HG03060 (cell line): ENCODE measurements around the gene NDUFB10.
"Not testable (repeated sequence)": the region's sequence is repeated elsewhere in the genome, so short reads cannot be mapped to it uniquely, and the experiment has no call there.

Experiments
- ATAC-seq: cut with Tn5 transposase; IDR thresholded peaks from one replicate; pipeline ENCODE4 v1.9.1; 2021; ENCODE audit warnings: low read depth, moderate number of reproducible peaks; ENCODE audit not compliant: unreplicated experiment

The NDUFB10 gene

DNA sequence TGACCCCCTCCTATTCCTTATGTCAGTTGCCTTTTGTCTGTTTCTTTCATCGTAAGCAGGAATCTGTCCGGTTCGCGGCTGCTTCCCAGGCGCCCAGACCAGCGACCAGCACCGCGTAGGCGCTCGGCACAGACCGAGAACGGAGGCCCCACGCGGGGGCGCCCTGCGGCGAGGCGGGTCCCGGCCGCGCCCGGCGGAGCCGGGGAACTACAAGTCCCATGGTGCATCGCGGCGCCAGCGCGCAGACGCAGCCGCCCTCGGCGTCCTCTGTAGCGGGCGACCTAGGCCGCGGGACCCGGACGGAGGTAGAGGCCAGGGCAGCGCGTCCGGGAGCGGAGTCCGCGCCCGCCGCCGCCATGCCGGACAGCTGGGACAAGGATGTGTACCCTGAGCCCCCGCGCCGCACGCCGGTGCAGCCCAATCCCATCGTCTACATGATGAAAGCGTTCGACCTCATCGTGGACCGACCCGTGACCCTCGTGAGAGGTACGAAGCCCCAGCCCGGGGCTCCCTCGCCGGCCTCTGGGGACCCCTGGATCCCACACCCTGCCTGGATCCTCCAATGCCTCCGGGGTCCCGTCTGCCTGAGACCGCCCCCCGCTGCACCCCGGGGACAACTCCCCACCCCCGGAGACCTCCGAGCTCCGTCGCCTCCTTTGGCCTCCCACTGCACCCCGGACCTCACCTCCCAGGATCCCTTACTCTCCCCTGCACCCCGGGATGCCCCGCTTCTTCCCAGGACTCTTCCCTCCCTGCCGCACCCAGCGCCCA lies at the start of gene NDUFB10:
Gene NDUFB10, plus strand, starts transcription at position 270 of the 771 bp plus-strand sequence. Its CDS starts 87 bp downstream, at position 357.
- no peak for ATAC-seq

DNA sequence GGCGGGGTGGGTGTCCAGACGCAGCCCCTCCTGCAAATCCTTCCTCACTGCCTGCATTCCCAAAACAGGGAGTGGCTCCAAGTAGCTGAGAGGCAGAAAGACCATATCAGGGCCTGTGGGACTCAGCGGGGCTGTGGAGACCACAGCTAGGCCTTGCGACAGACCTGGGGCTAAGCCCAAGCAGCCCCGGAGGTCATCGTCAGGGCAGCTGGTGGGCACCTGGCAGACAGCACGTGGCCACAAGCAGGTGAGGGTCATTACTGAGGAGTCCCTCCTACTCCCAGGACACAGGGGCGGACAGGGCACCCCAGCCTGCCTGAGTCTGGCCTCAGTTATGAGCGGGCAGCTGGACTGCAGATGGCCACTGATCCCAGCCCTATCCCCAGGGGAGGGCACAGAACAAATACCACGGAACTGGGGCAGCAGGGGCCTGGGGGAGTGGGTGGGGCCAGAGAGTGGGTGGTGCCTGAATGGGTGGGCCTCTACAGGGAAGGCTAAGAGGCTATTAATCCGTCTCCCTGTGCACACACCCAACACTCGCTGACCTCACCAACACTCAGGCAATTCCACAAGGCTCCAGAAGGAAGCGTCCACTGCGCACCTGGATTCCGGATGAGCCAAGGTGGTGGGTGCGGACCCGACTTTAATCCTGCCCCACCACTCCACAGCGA lies 49.6 kb upstream of the NDUFB10 start:
- ATAC-seq = no peak

- no peak for ATAC-seq
These were observed 47.7 kb upstream of the NDUFB10 start for GRCh38 chr16:1911467-1912214.

- ATAC-seq = no peak
These were observed 47.2 kb upstream of the NDUFB10 start for GRCh38 chr16:1912215-1912543.

- ATAC-seq = no peak
These were observed 45.8 kb upstream of the NDUFB10 start for GRCh38 chr16:1913327-1914083.

DNA sequence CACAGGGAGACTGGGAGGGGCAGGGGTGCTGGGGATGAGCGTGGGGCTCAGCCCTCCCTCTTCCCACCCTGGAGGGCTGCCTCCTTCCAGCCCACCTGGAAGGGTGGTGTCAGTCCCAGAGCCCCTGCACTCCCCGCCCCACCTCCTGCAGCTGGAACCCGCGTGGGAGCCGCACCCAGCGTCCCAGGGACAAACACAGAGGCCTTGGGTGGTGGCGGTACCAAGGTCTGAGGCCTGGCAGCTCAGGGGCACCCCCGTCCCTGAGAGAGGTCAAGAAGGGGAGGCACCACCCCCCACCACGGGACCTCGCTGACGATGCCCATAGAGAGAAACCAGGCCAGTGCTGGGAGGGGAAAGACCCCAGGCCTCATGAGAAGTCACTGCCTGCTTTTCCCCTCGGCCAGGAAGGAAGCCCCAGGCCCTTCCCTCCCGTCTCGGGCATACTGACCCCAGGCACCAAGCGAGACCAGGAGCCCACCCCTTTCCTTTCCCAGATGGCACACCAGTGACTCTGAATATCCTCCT lies 45.2 kb upstream of the NDUFB10 start:
- no peak for ATAC-seq

- no peak for ATAC-seq
These were observed 44.4 kb upstream of the NDUFB10 start for GRCh38 chr16:1914988-1915387.

DNA sequence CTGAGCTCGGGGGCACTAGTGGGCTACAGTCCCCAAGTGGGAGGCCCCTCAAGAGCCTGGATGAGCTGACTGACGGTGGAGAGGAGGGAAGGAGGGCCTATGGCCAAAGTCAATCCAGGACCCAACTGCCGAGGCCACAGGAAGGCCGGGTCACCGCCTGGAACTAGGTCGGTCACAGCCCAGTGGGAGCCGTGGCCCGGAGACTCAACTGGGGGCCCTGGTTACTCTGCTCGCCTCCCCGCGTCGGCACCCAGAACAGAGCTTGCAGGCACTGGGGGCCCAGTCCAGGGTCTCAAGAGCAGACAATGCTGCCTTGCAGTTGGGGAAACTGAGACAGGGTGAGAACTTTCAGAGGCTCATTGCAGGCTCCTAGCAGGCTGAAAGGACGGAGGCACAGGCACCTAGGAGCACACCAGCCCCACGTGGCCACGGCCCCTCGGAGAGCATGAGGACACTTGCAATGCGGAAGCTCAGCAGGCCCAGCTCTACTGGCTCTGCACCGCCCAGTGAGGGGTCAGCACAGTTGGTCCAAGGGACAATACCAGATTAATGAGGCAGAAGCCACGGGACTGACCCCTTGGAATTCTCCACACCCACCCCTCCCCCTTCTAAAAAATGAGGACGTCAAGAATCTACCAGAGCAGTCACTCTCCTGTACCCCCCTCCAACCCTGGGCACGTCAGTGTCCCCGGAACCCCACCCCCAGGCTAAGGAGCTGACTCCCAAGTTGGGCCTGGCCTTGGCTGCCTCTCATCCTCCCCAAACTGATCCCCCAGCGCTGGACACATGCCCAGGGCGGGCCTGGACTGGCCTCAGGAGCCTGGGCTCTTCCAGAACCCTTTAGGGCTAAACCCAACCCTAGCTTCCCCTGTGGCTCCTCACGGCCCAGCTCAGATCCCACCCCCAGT lies 43.4 kb upstream of the NDUFB10 start:
- ATAC-seq = no peak

DNA sequence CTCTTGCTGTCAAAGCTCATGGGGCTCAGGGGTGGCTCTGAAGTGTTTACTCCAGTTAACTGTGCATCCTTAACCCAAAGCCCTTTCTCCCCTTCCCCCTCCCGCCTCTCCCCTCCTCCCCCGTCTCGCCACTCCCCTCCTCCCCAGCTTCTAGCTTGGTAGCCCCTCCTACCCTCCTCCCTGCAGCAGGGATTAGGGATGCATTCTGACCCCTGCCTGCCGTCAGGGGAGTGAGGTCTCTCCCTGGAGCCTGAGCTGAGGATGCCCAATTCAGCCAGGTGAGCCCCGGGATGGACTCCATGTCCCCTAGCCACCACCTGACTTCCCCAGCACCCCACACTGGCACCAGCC lies 42.7 kb upstream of the NDUFB10 start:
- ATAC-seq = no peak

DNA sequence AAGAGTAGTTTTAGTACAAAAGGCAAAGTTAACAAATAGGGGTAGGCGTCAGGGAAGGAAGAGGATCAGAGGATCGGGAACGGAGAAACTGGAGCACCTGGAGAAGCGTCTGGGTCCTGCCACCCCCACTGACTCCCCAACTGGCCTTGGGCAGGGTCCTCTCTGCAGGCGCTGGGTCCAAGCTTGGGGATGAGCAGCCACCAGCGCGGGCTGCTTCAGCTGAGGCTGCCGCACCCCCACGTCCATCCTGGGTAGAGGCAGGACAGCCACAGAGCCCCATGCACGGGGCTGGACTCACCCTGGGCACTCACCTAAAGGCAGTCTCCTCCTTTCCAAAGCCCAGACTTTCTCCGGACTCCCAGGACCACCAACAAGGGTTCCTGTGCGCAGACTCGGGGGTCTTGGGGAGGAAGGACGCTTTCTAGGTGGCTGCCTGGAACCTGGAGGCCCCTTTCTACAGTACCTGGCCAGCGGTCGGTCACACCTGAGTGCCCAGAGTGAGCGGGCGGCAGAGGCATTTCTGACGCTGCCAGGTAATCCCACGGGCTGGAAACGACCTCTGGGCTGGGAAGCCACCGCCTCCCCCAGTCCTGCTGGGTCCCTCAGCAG lies 42.2 kb upstream of the NDUFB10 start:
- ATAC-seq = no peak

DNA sequence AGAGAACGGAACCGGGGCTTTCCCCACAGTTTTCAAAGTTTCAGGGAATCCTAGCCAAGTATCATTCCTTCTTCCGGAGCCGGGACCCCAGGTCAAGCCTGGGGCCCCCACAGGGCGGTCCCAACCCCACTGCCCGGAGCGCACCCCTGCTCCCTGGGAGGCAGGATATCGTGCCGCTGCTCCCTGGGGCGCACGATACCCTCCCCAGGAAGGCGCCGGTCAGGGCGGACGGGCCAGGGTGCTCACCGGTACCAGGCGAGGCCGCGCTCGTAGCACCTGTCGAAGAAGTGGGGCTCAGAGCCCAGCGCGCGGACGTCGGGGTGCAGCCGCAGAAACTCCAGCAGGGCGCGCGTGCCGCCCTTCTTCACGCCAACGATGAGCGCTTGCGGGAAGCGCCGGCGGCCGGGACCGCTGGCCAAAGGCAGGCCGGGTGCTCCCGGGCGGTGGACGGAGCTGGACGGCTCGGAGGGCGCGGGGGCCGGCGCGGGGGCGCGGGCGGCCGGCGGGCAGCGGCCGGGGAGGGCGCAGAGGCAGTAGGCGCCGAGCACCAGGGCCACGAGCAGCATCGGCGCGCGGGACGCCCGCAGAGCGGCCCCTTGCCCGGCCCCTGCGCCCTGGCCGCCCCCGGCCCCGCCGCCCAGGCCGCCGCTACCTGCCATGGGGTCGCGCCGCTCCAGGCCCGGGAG lies 41.5 kb upstream of the NDUFB10 start:
- ATAC-seq = no peak

DNA sequence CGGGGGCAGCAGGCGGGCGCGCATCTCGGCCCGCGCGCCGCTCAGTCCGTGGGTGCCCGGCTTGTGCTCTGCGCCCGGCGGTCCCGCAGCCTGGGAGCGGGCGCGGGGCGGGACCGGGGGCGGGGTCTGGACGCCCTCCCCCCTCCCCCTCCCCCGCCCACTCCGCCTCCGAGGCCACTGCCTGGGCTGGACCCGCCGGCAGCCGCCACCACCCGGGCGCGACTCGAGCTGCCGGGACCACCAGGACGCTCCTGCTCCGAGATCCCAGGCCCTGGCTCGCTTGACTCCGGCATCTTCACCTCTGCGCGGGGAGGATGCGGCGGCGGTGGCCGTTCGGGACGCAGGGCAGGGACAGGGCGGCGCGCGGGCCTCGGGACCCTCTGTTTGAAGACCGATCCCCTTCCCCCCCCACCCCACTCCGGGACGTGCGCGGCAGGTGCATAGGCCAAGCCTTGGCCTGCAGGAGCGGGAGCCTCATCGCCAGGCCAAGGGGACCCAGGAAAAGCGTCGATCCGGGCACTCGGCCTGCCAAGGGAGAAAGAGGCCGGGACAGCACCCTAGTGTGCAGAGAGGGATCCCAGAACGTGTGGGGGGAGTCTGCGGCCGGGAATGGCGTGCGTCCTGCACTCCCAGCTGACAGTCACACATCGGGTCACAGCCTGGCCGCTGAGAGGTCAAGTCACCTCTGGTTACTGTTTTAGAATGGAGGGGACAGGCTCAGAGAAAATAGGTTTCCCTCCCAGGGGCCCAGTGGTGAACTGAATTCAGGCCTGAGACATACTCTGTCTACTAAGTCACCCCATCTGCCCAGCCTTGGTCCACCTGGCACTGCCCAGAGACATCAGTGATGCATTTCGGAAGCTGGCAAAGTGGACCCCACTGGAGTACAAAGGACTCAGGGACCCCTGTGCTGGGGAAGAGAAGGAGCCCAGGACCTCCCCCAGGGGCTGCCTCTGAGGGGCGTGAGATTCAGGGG lies 40.7 kb upstream of the NDUFB10 start, which contains the start of gene HS3ST6:
Gene HS3ST6, minus strand, starts transcription at position 65 of the 976 bp plus-strand sequence. CDS start 92 bp downstream, outside the sequence.
- ATAC-seq = no peak

DNA sequence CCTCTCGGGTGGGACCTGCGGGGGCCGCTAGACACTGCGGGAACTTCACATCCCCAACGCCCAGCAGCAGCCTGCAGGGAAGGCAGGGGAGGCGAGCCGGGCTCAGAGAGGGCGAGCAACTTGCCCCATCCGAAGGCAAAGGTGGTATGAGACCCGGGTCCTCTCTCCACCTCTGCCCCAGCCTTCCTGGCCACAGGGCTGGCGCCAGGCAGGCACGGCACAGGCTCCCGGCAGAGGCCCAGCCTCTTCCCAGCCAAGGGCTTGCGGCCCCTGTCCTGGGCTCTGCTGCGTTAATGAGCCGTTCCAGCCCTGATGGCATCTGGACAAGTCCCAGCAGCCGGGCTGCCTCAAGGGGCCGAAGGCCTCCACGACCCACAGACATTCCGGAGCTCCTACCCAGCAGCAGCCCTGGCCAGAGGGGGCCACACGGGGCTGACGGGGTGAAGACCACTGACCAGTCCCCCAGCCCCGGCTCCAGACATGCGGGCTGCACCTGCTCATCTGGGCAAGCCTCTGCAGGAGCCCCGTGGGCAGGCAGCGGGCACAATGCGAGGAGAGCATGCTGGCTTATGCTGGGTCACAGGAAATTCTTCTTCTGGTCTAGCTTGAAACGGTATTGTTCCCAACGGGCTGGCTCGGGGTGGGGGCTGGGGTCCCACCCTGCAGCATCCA lies 39.9 kb upstream of the NDUFB10 start:
- no peak for ATAC-seq

DNA sequence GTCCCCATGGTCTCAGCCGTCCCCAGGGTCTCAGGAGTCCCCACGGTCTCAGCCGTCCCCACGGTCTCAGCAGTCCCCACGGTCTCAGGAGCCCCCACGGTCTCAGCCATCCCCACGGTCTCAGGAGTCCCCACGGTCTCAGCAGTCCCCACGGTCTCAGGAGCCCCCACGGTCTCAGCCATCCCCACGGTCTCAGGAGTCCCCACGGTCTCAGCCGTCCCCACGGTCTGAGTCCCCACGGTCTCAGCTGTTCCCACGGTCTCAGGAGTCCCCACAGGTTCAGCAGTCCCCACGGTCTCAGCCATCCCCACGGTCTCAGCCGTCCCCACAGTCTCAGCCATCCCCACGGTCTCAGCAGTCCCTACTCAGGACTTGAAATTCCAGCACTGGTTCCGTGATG lies 39.2 kb upstream of the NDUFB10 start:
- not testable (repeated sequence) for ATAC-seq

DNA sequence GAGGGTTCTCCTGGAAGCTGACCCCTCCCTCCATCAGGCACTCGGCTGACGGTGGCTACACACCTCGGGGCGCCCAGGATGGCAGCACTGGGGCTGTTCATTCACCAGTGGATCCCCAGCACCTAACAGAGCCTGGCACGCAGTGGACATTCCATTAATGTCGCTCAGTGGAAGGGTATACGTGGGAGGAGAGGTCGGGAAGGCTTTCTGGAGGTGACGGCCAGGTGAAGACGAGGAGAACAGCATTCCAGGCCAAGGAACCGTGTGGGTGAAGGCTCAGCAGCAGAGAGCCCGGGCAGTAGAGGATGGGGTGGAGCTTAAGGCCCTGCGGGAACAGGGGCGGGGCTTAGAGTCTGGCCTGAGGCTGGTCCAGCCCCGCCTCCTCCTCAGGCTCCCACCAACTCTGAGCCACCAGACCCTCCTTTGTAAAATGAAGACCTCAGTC lies 38.6 kb upstream of the NDUFB10 start:
- no peak for ATAC-seq

GRCh38 chr16:1922357-1922756 lies 37.0 kb upstream of the NDUFB10 start:
- ATAC-seq = no peak
